Astrocyte (in vitro differentiated cells and primary cell): ENCODE measurements around the gene GDPD5.

Source experiments
- EZH2 ChIP-seq: IDR thresholded peaks from 2 replicates; pipeline ENCODE4 v1.6.1; 2012; ENCODE audit warnings: mild to moderate bottlenecking, low read length, inconsistent platforms; ENCODE audit not compliant: insufficient read depth
- TF ChIP-seq, protein P1 (sequence below): IDR thresholded peaks from 2 replicates; pipeline ENCODE4 v1.5.1; 2011; ENCODE audit warnings: low read depth, mild to moderate bottlenecking, inconsistent platforms, low read length, moderate library complexity; ENCODE audit not compliant: insufficient read depth

DNA sequence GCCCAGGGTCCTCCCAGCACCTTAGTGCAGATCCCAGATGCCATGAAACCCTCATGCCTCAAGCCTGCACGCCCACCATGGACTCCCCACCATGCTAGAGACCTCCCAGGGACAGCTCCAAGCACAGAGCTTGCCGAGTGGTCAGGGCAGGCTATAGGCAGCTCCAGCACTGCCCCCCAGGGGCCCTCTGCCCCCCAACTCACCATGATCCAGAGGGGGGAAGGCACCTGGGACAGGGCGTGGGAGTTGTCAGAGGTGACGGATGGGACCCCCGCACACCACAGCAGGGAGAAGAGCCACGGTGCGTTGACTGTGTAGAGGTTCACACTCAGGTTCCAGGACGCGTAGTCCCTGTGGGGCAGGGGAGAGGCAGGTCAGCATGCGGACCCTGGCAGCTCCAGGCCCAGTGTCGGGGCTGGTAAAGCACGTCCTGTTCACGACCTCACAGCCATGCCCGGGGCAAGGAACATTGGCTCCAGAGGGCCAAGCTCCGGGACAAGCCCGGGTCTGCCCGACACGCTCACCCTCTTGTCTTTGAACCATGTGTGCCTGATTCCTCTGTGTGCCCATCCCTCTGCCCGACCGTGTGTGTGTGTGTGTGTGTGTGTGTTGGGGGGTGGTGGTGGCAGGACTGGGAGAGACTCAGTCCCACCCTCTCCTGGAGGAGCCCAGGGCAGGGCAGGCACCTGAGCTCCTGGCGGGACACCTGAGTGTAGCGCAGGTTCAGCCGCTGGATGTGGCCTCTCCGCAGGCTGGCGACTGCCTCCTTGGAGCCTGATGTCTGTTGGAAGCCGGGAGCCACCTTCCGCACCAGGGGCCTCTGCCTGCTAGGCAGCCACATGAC, 84.6 kb downstream of the GDPD5 start:
- TF ChIP-seq, protein P1, sequence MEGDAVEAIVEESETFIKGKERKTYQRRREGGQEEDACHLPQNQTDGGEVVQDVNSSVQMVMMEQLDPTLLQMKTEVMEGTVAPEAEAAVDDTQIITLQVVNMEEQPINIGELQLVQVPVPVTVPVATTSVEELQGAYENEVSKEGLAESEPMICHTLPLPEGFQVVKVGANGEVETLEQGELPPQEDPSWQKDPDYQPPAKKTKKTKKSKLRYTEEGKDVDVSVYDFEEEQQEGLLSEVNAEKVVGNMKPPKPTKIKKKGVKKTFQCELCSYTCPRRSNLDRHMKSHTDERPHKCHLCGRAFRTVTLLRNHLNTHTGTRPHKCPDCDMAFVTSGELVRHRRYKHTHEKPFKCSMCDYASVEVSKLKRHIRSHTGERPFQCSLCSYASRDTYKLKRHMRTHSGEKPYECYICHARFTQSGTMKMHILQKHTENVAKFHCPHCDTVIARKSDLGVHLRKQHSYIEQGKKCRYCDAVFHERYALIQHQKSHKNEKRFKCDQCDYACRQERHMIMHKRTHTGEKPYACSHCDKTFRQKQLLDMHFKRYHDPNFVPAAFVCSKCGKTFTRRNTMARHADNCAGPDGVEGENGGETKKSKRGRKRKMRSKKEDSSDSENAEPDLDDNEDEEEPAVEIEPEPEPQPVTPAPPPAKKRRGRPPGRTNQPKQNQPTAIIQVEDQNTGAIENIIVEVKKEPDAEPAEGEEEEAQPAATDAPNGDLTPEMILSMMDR: no peak
- no peak for TF ChIP-seq EZH2
